NCI-H1417 (cell line): Measurements from ENCODE around the gene PITPNM1.
A peak's percentile ranks its signal among the peaks of the same experiment; 100 is the strongest.

Experiments
- DNase-seq, 3 experiments: peaks; one replicate each; lab custom pipeline; 2025; lab: John Stamatoyannopoulos, UW

PITPNM1 gene

DNA sequence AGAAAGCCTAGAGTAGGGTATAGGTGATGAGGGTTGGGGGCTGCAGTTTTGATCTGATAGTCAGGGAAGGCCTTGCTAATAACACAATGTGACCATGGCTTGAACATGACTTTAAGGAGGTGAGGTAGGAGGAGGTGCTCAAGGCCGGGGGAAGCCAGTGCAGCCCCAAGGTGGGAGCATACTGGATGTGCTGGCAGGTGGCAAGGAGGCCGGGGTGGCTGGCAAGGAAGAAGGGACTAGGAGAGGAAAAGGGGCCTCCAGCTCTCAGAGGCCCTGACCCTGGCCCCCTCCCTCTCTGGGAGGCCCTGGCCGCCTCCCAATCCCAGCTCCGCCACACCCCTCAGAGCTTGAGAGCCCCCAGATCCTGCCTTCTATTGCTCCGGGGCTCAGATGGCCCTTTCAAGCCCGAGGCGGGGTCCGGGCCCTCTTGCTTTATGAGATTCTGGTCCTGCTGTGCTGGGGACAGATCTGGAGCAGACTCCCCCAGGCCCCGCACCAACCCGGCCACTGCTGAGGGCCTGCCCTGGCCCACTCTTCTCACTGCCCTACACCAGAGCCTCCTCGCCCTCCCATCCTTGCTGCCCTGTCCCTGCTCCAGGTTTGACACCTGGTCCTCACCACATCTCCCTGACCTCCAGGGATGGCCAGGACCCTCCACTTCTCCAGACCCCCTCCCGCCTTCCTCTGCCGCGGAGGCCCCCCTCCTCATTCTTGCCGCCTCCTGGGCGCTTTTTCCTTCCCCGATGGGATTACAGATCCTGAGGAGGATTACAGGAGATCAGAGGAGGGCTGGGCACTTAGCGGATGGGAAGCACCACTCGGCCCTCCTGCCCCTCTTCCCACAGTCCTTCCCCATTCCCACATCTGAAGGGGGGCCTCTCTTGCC lies 1.8 kb downstream of the PITPNM1 start:
- no peak for DNase-seq

GRCh38 chr11:67502328-67502979 lies 2.7 kb downstream of the PITPNM1 start:
- no peak for DNase-seq

GRCh38 chr11:67501854-67502253 lies 3.3 kb downstream of the PITPNM1 start:
- DNase-seq, result no peak

DNA sequence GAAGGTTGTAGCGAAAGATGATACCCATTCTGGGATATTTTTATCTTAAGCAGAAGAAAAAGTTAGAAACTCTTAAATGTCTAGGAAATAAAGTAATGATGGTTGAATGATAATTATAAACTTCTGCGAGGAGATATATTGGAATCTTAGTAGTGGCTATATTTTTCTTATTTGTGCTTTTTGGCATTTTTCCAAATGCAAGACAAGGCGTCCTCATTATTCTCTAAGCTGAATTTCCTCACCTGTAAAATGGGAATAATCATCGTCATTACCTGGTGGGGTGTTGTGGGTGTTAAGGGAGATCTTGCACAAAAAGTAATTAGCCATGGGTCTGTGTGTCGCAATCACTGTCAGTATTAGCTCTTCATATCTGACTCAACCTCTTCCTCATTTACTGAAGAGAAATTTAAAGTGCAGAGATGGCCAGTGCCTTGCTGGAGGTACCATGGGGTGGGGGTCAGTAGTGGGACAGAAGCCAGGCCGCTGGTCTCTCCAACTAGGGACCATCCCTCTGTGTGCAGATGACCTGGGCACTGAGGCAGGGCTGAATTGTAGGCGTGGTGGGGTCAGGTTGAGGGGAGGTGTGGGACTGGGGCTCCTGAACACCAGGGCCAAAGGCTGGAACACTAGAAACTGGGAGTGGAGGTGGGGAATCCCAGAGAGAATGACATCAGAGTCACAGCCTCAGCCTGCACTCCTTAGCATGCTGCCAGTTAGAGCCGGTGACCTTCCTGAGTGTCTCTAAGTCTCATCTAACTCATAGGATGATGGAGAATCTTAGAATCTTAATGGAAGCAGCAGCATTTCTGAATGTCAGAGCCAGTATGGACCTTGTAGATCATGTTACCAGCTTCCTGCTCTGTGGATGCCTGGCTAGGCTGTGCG lies 4.1 kb downstream of the PITPNM1 start:
- no peak for DNase-seq

DNA sequence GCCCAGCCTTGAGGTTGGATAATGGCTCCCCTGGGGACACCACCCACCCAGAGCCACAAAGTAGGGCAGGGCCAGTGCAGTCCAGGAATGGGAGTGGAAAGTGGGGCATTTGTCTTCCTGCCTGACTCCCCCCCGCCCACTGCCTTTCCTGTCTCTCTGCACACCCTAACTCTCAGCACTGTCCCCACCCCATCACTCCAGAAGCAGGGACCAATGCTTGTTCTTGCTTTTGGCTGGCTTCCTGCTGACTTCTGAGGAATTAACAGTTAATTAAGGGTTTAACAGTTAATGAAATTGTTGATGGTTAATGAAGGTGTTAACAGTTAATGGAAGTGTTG lies 4.7 kb downstream of the PITPNM1 start:
- peak in 1 of 3 experiments; percentile 21 for DNase-seq

DNA sequence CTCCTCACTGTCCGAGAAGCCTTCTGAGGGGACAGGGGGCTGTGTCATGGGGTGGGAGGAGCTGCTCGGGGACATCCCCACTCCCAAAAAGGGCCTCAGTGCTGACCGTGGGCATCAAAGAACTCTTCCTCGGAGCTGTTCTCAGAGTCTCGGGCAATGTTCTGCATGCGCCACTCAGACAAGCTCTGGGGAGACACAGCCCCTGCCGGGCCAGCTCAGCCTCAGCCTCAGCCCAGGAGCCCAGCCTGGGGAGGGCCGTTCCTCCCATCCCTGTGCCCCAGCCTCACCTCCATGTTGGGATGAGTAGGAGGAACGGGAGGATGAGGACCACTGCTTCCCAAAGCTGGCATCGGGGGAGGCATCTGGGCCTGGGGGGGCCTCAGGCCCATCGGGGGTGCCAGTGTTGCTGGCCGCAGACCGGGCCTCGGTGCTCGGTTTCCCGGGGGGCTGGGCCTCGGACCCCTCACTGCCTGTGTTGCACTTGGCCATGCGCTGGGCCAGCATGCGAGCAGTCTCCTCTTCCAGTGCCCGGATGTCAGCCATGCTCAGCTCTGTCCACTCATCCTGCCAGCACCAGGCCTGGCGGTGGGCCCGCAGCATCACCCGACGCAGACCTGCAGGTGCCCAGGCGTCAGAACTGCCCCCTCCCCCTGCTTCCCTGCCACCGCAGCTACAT lies 5.2 kb downstream of the PITPNM1 start:
- DNase-seq, result no peak

GRCh38 chr11:67498544-67498972 lies 6.6 kb downstream of the PITPNM1 start:
- DNase-seq, result no peak

- DNase-seq, result no peak
Measured at GRCh38 chr11:67497656-67498291, 7.4 kb downstream of the PITPNM1 start.

- no peak for DNase-seq
Measured at GRCh38 chr11:67496113-67496512, 9.1 kb downstream of the PITPNM1 start.

DNA sequence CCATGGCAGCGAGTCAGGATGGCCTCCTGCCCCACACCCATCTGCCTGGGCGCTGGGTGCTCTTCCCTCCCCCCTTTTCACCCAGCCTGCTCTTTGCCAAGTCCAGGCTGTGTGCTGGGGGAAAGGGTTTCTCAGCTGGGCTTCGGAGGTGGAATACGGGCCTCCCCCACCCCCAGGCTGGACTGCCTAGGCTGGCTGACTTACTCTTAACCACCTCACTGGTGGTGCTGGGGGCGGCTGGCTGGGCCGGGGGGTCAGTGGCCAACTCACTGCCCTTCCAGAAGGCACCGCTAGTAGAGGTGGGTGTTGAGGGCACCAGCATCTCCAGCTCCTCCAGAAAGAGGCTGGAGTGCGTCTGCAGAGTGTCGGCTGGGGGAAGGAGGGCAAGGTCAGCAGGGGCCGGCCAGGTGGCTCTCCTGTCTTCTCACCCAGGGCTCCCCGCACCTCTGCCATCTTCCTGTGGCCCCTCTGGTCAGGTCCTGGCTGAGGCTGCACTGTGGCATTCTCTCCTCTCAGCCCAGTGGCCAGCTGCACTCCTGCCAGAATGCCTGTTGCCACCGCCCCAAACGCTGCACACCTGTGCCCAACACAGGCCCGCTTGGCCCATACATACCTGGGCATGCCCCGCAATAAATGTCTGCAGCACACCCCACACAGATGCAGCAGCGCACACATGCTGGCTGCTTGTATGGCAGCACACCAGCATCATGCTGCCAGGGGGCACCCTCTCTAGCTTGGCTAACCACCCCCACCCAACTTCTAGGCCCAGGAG lies 9.7 kb downstream of the PITPNM1 start:
- DNase-seq, result no peak

- no peak for DNase-seq
Measured at GRCh38 chr11:67494371-67495233, 10.6 kb downstream of the PITPNM1 start.

- DNase-seq, result no peak
Measured at GRCh38 chr11:67493548-67494370, 11.4 kb downstream of the PITPNM1 start.

DNA sequence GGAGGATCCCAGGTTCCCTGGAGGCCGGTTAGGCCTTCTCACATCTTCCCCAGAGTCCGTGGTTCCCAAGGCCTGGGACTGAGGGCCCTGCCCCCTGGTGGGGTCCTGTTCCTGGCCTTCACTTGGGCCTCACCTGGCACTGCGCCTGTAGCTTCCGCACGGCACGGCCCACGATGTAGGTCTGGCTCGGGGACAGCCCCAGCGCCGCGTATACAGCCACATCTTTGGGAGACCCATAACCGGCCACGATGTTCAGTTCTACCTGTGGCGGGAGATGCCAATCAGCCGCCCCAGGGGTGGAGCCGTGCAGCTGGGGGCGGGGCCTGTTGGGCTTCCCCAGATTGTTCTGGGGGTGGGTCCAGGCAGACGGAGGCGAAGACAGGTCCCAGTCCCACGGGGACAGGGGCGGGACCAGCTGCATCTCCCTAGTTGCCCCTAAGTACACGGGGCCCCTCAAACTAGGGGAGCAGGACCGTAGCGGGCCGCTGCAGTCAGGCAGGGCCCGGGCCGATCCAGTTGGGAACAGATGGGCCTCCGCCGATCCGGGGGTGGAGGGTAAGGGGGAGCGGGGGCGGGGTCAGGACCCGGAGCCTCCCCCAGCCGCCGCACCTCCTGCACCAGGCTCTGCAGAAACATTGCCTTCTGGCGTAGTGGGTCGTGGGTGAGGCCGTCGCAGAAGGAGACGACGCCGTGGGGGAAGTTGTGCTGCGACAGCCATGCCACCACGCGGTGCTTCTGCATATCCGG lies 12.2 kb downstream of the PITPNM1 start:
- no peak for DNase-seq

DNA sequence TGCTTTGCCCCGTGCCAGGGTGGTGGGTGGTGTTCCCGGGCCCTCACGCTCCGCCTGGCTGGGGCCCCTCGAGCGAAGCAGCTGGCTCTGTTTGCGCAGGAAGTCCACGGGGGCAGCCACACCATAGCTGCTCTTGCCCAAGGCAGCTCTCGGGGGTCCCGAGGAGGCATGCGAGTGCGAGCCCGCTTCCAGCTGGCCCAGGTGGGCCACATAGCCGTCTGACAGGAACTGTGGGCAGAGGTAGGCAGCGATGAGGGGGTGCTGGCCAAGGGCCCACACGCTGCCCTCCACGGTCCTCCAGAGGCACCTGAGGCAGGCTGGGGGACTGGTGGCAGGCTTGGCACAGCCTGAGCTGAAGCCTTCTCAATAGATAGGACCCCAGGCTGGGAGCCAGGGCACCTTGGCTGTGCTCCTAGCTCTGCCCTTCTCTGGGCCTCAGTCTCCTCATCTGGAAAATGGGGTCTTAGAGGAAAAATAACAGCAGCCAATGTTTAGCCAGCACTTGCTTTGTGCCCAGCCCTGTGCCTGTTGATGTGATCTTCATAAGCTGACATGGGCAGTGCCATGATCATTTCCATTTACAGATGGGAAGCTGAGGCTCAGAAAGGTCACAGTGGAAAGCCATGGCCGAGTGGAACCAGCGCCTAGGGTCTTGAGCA lies 13.0 kb downstream of the PITPNM1 start:
- no peak for DNase-seq

GRCh38 chr11:67491276-67492068 lies 13.7 kb downstream of the PITPNM1 start:
- DNase-seq, result no peak

DNA sequence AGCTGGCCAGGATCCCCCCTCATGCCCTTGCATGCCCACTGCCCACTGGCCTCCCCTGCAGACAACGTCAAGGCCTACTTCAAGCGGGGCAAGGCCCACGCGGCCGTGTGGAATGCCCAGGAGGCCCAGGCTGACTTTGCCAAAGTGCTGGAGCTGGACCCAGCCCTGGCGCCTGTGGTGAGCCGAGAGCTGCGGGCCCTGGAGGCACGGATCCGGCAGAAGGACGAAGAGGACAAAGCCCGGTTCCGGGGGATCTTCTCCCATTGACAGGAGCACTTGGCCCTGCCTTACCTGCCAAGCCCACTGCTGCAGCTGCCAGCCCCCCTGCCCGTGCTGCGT lies 14.5 kb downstream of the PITPNM1 start:
- DNase-seq, result no peak
